ENCODE measurements around the gene ZBTB48.

The ZBTB48 gene

GRCh38 chr1:6574025-6574620, 5.7 kb upstream of the ZBTB48 start:
- DNase-seq, result no peak

- no peak for DNase-seq
Observed at GRCh38 chr1:6574818-6575217, 5.0 kb upstream of the ZBTB48 start.

DNA sequence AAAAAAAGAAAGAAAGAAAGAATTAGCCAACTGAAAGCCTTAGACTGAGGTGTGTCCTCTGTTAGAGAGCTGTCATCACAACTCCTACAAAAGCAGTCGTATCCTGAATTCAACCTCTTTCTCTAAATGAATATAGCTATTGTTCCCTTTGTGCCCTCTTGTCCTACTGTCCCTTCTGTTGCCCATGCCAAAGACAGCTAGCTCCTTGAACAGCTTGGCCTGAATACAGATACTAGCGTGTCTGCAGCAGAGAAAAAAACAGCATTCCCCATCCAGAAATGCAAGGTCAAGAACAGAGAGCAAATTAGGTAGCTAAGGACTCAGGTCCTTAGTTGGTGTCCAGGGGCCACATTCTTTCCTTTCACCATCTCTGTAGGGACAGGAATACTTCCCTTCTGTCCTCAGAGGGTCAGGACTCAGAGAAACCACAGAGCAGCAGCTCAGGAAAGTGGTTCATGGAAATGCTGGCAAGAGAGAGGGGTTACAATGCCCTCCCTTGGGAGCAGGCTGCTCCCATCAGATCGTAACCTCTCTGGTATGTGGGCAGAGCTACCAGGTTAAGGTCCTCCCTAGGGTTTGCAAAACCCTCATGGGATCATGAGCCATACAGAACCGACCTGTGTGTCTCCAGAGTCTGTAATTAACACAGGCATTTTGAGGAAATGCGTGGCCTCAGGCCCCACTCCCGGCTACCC, 1.8 kb upstream of the ZBTB48 start:
- no peak for DNase-seq

DNA sequence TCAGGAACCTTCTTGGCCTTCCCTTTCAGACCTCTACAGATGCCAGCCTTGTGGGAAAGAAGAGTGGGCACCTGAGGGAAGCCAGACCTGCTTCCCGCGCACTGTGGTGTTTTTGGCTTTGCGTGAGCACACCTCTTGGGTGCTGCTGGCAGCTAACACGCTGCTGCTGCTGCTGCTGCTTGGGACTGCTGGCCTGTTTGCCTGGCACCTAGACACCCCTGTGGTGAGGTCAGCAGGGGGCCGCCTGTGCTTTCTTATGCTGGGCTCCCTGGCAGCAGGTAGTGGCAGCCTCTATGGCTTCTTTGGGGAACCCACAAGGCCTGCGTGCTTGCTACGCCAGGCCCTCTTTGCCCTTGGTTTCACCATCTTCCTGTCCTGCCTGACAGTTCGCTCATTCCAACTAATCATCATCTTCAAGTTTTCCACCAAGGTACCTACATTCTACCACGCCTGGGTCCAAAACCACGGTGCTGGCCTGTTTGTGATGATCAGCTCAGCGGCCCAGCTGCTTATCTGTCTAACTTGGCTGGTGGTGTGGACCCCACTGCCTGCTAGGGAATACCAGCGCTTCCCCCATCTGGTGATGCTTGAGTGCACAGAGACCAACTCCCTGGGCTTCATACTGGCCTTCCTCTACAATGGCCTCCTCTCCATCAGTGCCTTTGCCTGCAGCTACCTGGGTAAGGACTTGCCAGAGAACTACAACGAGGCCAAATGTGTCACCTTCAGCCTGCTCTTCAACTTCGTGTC, 995 bp upstream of the ZBTB48 start:
- DNase-seq, result no peak

DNA sequence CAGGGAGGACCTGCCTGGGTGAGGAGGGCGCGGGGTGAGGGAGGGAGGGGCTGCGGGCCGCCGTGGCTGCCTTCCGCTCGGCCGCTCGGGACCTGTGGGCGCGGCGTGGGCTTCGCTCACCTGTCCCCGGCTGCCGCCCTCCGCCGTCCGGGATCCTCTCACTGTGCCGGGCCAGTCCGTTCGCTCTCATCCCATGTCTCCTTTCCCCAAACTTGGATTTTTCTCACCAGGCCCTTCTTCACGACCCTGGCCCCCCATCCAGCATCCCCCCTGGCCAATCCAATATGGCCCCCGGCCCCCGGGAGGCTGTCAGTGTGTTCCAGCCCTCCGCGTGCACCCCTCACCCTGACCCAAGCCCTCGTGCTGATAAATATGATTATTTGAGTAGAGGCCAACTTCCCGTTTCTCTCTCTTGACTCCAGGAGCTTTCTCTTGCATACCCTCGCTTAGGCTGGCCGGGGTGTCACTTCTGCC, 362 bp downstream of the ZBTB48 start:
- DNase-seq, result no peak

- DNase-seq, result no peak
Observed at GRCh38 chr1:6580593-6581409, 1.0 kb downstream of the ZBTB48 start.

- no peak for DNase-seq
Observed at GRCh38 chr1:6581561-6582305, 1.9 kb downstream of the ZBTB48 start.

DNA sequence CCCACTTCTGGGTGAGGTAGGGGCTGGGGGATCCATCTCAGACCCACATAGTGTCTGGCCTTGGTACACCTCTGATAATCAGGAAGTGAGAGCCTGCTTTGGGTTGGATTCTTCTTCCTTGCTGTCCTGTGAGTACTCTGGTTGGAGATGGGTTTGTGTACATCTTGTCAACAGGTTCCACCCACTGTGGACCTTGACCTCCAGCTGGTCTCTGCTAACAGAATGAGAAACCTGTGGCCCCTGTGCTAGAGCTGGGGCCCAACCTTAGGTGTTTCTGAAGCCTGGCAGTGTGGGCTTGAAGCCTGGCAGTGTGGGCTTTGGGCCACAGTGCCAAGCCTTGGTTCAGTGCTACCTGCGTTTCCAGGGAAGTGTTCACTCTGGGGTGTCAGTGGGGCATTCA, 2.6 kb downstream of the ZBTB48 start:
- DNase-seq, result no peak

DNA sequence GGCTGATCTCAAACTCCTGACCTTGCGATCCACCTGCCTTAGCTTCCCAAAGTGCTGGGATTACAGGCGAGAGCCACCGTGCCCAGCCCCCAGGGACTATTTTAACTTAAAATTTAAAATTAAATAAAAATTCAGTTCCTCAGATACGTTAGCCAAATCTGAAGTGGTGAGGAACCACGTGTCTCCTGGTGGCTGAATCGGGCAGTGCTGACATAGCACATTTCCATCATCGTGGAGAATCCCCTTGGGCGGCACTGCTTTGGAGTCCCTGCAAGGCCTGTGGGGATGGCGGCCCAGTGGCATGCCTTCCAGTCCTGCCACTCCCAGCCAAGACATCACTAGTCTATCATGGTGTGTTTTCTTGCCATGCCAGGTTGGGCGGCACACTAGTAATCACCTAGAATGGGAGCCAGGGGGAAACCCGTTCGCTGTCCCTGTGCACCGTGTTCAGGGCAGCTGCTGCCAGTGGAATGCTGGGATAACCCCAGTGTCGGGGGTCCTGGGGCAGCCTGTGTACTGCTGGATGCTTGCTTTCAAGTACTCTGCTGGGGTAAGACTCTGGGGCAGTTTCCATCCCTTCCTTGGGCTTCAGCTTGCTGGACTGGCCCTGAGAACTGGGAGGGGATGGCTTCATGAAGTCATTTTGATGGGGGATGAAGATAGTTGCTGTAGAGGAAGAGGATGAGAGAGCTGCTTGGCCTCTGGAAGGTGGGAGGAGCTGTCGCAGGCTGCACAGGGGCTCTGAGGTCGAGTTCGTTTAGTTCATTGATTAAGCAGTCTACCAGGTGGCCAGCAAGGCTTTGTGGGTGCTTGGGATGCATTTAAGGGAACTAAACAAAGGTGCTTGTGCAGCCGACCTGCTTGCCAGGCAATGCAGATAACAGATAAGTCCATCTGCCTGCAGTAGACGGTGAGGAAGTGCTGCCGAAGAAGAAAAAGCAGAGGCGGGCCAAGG, 4.6 kb downstream of the ZBTB48 start:
- DNase-seq, result no peak

DNA sequence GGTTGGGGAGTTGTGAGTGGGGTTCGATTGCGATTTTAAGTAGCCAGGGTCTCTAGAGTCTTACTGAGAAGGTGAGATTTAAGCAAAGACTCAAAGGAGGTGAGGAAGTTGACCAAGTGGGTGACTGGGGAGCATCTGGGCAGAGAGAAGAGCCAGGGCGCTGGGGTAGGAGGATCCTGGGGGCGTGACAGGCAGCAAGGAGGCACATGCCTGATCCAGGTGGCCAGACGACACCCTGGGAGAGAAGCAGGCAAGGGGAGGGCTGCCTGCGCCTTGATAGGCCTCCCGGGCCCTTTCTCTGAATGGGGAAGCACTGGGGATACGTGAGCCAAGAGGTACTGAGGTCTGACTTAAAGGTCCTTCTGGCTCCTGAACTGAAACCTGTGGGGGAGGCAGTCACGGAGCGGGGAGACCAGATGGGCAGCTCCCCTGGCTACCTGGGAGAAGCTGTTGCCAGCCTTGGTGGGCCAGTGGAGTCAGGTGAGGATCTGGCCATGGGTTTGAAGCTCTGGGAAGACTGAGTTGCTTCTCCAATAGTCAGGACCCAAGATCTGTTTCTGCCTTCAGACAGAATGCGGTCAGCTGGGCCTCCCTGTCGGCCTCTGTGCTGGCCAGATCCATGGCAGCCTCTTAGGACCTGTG, 5.4 kb downstream of the ZBTB48 start:
- no peak for DNase-seq

GRCh38 chr1:6585841-6586240, 6.0 kb downstream of the ZBTB48 start:
- DNase-seq, result no peak

- DNase-seq, result no peak
Observed at GRCh38 chr1:6586404-6586816, 6.6 kb downstream of the ZBTB48 start.

GRCh38 chr1:6587261-6588005, 7.6 kb downstream of the ZBTB48 start:
- no peak for DNase-seq

DNA sequence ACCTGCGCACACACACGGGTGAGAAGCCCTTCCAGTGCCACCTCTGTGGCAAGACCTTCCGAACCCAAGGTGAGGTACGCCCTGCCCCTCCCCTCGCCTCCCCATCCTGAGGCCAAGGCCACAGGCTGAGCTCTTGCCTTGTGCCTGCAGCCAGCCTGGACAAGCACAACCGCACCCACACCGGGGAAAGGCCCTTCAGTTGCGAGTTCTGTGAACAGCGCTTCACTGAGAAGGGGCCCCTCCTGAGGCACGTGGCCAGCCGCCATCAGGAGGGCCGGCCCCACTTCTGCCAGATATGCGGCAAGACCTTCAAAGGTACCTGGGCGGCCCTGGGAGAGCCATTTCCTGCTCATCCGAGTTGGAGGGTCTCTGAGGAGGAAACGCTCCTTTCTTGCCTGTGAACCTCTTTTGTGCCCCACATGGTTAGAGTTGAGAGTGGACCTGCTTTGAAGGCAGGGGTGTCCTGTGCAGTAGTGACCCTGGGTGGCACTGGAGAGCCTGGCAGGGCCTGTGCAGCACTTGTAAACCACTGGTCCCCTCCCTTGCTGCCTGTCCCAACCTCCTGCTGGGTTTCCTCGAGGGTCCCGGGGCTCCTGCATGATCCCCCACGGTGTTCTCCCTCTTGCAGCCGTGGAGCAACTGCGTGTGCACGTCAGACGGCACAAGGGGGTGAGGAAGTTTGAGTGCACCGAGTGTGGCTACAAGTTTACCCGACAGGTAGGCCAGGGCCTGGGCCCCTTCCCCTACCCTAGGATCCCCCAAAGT, 8.5 kb downstream of the ZBTB48 start:
- DNase-seq, result no peak

- DNase-seq, result no peak
Observed at GRCh38 chr1:6588893-6589520, 9.2 kb downstream of the ZBTB48 start.

DNA sequence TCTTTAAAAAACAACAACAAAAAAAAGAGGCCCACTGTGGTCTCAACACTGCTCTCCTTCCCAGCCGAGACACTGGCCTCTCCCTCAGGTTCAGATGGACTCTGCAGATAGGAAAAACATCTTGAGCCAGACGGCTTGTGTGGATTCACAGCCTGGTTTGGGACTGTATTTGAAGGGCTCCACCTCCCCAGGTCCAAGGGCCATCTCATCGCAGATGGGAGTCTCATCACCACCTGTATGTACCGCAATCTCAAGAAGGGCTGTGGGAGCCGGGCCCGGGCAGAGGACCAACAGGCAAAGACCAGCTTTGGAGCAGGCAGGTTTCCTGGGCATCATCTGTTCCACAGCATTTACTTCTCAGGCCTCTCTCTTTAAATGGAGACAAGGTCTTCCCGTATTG, 10.3 kb downstream of the ZBTB48 start:
- no peak for DNase-seq

DNA sequence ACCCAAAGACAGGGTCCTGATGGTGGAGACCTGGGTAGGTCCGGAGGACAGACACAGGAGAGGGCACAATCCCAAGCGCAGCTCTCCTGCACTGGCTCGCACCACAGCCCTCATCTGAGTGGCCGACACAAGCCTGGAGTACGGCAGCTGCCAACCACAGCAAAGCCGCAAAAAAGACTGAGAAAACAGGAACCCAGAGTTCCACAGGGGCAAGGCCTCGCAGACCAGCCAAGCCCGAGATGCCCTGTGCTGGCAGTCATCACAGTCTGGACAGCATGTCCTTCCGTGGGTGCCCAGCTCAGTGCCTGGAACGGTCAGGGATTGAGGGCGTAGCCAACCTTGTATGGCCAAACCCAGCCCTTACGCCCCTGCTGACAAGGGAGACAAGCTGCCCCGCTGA, 11.4 kb downstream of the ZBTB48 start:
- no peak for DNase-seq

- no peak for DNase-seq
Observed at GRCh38 chr1:6591644-6592043, 11.8 kb downstream of the ZBTB48 start.

GRCh38 chr1:6592441-6592840, 12.6 kb downstream of the ZBTB48 start:
- DNase-seq, result no peak

Data from NCI-H187 (cell line).